GM12878 (cell line): Measurements from ENCODE around the gene CFAP20. TPM values are rescaled to one million over a fixed set of nuclear protein-coding genes. Genes with fewer than 3 reads are reported as not detected.

Source experiments
- ATAC-seq: fragments of 200-7000 bp; cut with Tn5 transposase; 3 replicates; pipeline ENCODE4 v1.9.1; 2020; ENCODE audit warnings: mild to moderate bottlenecking, moderate library complexity
- BruUV-seq: library from RNA; stranded (reverse); fragments of 400-500 nt; replicated peaks from 2 replicates; lab custom pipeline; 2021; lab: Mats Ljungman, UMichigan
- CTCF ChIA-PET: fragments of 300-600 bp; sonication (Branson Sonifier 250); formaldehyde crosslinking; extraction: SDS; loops from one replicate; lab custom pipeline; 2021; ENCODE audit warnings: inconsistent platforms; lab: Yijun Ruan, JAX
- POLR2A ChIA-PET: fragments of 350-600 bp; formaldehyde crosslinking; extraction: SDS; loops from one replicate; lab custom pipeline; 2021; ENCODE audit warnings: inconsistent platforms; lab: Charles Lee
- RAD21 ChIA-PET: fragments of 300-600 bp; sonication (Branson Sonifier 250); formaldehyde crosslinking; loops from one replicate; lab custom pipeline; 2023; ENCODE audit warnings: antibody characterized with exemption; ENCODE audit not compliant: unreplicated experiment; lab: Charles Lee
- SMC1A ChIA-PET: fragments of 300-600 bp; sonication (Branson Sonifier 250); formaldehyde crosslinking; loops from one replicate; lab custom pipeline; 2023; ENCODE audit not compliant: unreplicated experiment, uncharacterized antibody; lab: Charles Lee
- DNase-seq: peaks from one replicate; pipeline ENCODE4 v3.0.0-alpha.2; 2011; ENCODE audit warnings: low read depth, low spot score
- FAIRE-seq: peaks from 3 replicates; lab custom pipeline; 2011; peaks lifted over from hg19 to GRCh38; lab: Jason Lieb, UNC
- H2AFZ ChIP-seq: 2 replicates; pipeline ENCODE4 v1.6.0; 2011; ENCODE audit warnings: low read depth, low read length, control low read depth; ENCODE audit not compliant: control insufficient read depth
- H3K27ac ChIP-seq: 2 replicates; pipeline ENCODE4 v1.5.1; 2011; ENCODE audit warnings: control low read depth; ENCODE audit not compliant: control insufficient read depth, insufficient read depth
- H3K27me3 ChIP-seq, 2 experiments: replicated peaks in 1 of 2; 2 replicates each; pipeline versions ENCODE4 v1.6.0 to v1.6.1; 2011; ENCODE audit warnings: low read length in 1 of 2; ENCODE audit not compliant: control insufficient read depth in 2 of 2, insufficient read depth in 2 of 2
- H3K36me3 ChIP-seq, 2 experiments: 2 replicates each; pipeline ENCODE4 v1.5.1; 2011; ENCODE audit warnings: low read length in 1 of 2; ENCODE audit not compliant: control insufficient read depth in 2 of 2, insufficient read depth in 2 of 2
- H3K4me1 ChIP-seq: 2 replicates; pipeline ENCODE4 v1.6.1; 2011; ENCODE audit warnings: mild to moderate bottlenecking, low read length, moderate library complexity, mixed read lengths; ENCODE audit not compliant: control insufficient read depth, insufficient read depth
- H3K4me2 ChIP-seq: 2 replicates; pipeline ENCODE4 v1.6.0; 2011; ENCODE audit warnings: control low read depth; ENCODE audit not compliant: control insufficient read depth, insufficient read depth
- H3K4me3 ChIP-seq: fragments of 200-600 bp; sonication (generic); 2 replicates; pipeline ENCODE4 v1.5.1; 2016
- H3K79me2 ChIP-seq: 2 replicates; pipeline ENCODE4 v1.6.0; 2011; ENCODE audit warnings: low read length; ENCODE audit not compliant: control insufficient read depth, insufficient read depth
- H3K9ac ChIP-seq: 2 replicates; pipeline ENCODE4 v1.8.0; 2011; ENCODE audit warnings: low read length, control low read depth, mixed read lengths; ENCODE audit not compliant: control insufficient read depth, insufficient read depth
- H3K9me3 ChIP-seq: replicated peaks from 3 replicates; pipeline ENCODE4 v1.5.1; 2011; ENCODE audit warnings: mild to moderate bottlenecking, low read length; ENCODE audit not compliant: control insufficient read depth, insufficient read depth
- H4K20me1 ChIP-seq: 2 replicates; pipeline ENCODE4 v1.6.0; 2011; ENCODE audit not compliant: control insufficient read depth, insufficient read depth
- IKZF2 ChIP-seq, 2 experiments: fragments of 450-650 bp; IDR thresholded peaks; 2 replicates each; pipeline ENCODE4 v1.6.1; 2017; ENCODE audit warnings: mild to moderate bottlenecking in 2 of 2, moderate library complexity in 2 of 2
- JUNB ChIP-seq: IDR thresholded peaks from 2 replicates; pipeline ENCODE4 v1.6.1; 2016; ENCODE audit warnings: antibody characterized with exemption, mild to moderate bottlenecking
- SPI1 ChIP-seq: IDR thresholded peaks from 2 replicates; pipeline ENCODE4 v1.6.1; 2011; ENCODE audit warnings: low read depth, mild to moderate bottlenecking, low read length, moderate library complexity, borderline replicate concordance; ENCODE audit not compliant: insufficient read depth
- ZNF687 ChIP-seq: fragments of 450-650 bp; IDR thresholded peaks from 2 replicates; pipeline ENCODE4 v1.6.1; 2017; ENCODE audit warnings: mild to moderate bottlenecking, moderate library complexity
- WGBS: methylation state at CpG from one replicate; pipeline ENCODE4 v1.1.6; 2016; ENCODE audit warnings: low lambda C conversion rate; ENCODE audit not compliant: insufficient replicate concordance, insufficient coverage; ENCODE audit errors: missing lambda C conversion rate; 5-methylcytosine and 5-hydroxymethylcytosine counted together
- in situ Hi-C: fragments of 300-500 bp; cut with MboI; formaldehyde crosslinking; loops from 9 replicates; pipeline ENCODE4 v1.14.3; 2018; ENCODE audit warnings: mixed read lengths
- intact Hi-C: fragments of 100-400 bp; cut with micrococcal nuclease; formaldehyde crosslinking; loops from one replicate; pipeline ENCODE4 v1.14.2; 2022; ENCODE audit not compliant: unreplicated experiment
- polyA plus RNA-seq, 11 experiments: library from polyadenylated mRNA; depleted of rRNA in 4 of 11; unstranded in 6 of 11; stranded (reverse) in 5 of 11; fragments of >200 nt; fragmentation: Nextera tagmentation in 4 of 11; fragmentation: Illumina TruSeq in 1 of 11; extraction: Ambion mirVana in 4 of 11; extraction: Trizol in 1 of 11; gene quantifications; 1 replicate in 1 of 11; 2 replicates in 10 of 11; pipeline versions ENCODE4 v1.2.1 to v1.2.3, GENCODE V29; 2011 to 2016; ENCODE audit warnings: inconsistent platforms in 2 of 11, missing spikeins in 2 of 11, low read depth in 1 of 11
- total RNA-seq, 4 experiments: library from RNA; depleted of rRNA in 3 of 4; stranded (reverse); fragments of >200 nt in 3 of 4; fragmentation: Illumina TruSeq in 1 of 4; extraction: Trizol in 1 of 4; gene quantifications; 2 replicates each; pipeline versions ENCODE4 v1.2.1 to v1.2.3, GENCODE V29; 2013 to 2021

The CFAP20 gene
- total and polyA plus RNA-seq, 10 of the 15 experiments (the other 5 are each of a cell fraction or from before 2014, with no cell fraction given) = 10.9 to 61.7 (median 46.2) TPM

- ChIA-PET CTCF (interaction anchor here (0.6 to 3.5 kb wide), 8 partner anchors 9 to 168 kb away, joined by 3 to 28 read pairs (median 5); partner anchors contain the start of gene MMP15), SMC1A (interaction anchor here (1.1 to 2.7 kb wide), 6 partner anchors 10 to 51 kb away, joined by 3 to 25 read pairs (median 4); no protein-coding TSS in a partner anchor), POLR2A (interaction anchor here (1.0 to 1.6 kb wide), 5 partner anchors 9 to 47 kb away, joined by 3 to 4 read pairs (median 3); partner anchors contain the start of gene CFAP20), RAD21 (interaction anchor here (1.1 to 4.0 kb wide), 5 partner anchors 8 to 76 kb away, joined by 3 to 24 read pairs (median 4); no protein-coding TSS in a partner anchor)
- peaks cover 3% of the 10 kb centered on the region; the same call in 1 of the 2 replicates for H3K4me1 ChIP-seq
- TF ChIP-seq ZNF687 (peak; percentile 34; the same call in 1 of the 2 replicates), JUNB (no peak), IKZF2 (IDR thresholded peaks at IDR 0.05) (0 out of 4 replicates have a peak, but pooled peaks have one; percentile 15 to 27), SPI1 (peak; percentile 71)
- in situ Hi-C loops = no loop called here
- no peaks in the 10 kb centered on the region for H4K20me1 ChIP-seq
- no peak overlapping the region for H2AFZ ChIP-seq
- intact Hi-C loops = no loop called here
- no peak overlapping the region for H3K4me2 ChIP-seq
- no peak for DNase-seq
- 23% methylated on average over 8 of the region's 8 CpGs for WGBS
- H3K9ac ChIP-seq = no peak overlapping the region
- H3K27me3 ChIP-seq = no peaks in the 10 kb centered on the region
- peak; percentile 74 for ATAC-seq
- no peaks in the 10 kb centered on the region for H3K79me2 ChIP-seq
- H3K9me3 ChIP-seq = no peaks in the 10 kb centered on the region
- no TSS peak for BruUV-seq
- H3K36me3 ChIP-seq = peaks cover 0 to 2% of the 10 kb centered on the region in 2 experiments; a peak in 2 of 4 replicates
- no peak overlapping the region for H3K27ac ChIP-seq
- no peak overlapping the region for H3K4me3 ChIP-seq
- FAIRE-seq = peak; percentile 38
Measured at GRCh38 chr16:58109330-58109729, 19.9 kb downstream of the CFAP20 start.
